Ectodermal cell (in vitro differentiated cells): ENCODE results near the gene ELL.

Experiments used
- H3K27ac ChIP-seq: 2 replicates; pipeline ENCODE4 v1.7.0; 2013; ENCODE audit warnings: mild to moderate bottlenecking, low read depth, low read length; ENCODE audit not compliant: insufficient read depth, poor library complexity, severe bottlenecking
- H3K27me3 ChIP-seq: 2 replicates; pipeline ENCODE4 v1.7.0; 2013; ENCODE audit warnings: mild to moderate bottlenecking, low read length; ENCODE audit not compliant: insufficient read depth, control insufficient read depth, poor library complexity, severe bottlenecking
- H3K36me3 ChIP-seq: one replicate; pipeline ENCODE4 v1.7.0; 2013; ENCODE audit warnings: low read length; ENCODE audit not compliant: control insufficient read depth, insufficient read depth
- H3K4me1 ChIP-seq: one replicate; pipeline ENCODE4 v1.7.0; 2013; ENCODE audit warnings: low read length; ENCODE audit not compliant: control insufficient read depth, insufficient read depth
- H3K4me3 ChIP-seq: 2 replicates; pipeline ENCODE4 v1.7.0; 2013; ENCODE audit warnings: low read depth, low read length, control low read depth; ENCODE audit not compliant: insufficient read depth
- H3K9me3 ChIP-seq: 2 replicates; pipeline ENCODE4 v1.7.0; 2013; ENCODE audit warnings: mild to moderate bottlenecking, low read length, moderate library complexity; ENCODE audit not compliant: control insufficient read depth
- WGBS, 2 experiments: methylation state at CpG; one replicate each; pipeline ENCODE4 v1.1.7; 2013; ENCODE audit warnings: missing lambda C conversion rate in 2 of 2; 5-methylcytosine and 5-hydroxymethylcytosine counted together

ELL gene

GRCh38 chr19:18433735-18434398 is 88.0 kb downstream of the ELL start:
- Histone ChIP-seq H3K27ac (no peak overlapping the region), H3K27me3 (no peaks in the 10 kb centered on the region), H3K4me3 (peak overlapping the region; percentile 26), H3K9me3 (no peaks in the 10 kb centered on the region), H3K4me1 (peaks cover 58% of the 10 kb centered on the region), H3K36me3 (peaks cover 16% of the 10 kb centered on the region)
- WGBS, 2 experiments: 2% methylated on average over 59 to 60 of the region's 60 CpGs

- Histone ChIP-seq H3K4me1 (peaks cover 61% of the 10 kb centered on the region), H3K36me3 (peaks cover 16% of the 10 kb centered on the region), H3K4me3 (peak overlapping the region; percentile 26)
These were observed 88.7 kb downstream of the ELL start for GRCh38 chr19:18433015-18433691.

GRCh38 chr19:18432275-18433014 is 89.4 kb downstream of the ELL start:
- Histone ChIP-seq H3K9me3 (no peaks in the 10 kb centered on the region), H3K36me3 (peaks cover 16% of the 10 kb centered on the region), H3K4me1 (peaks cover 64% of the 10 kb centered on the region), H3K4me3 (peak overlapping the region; percentile 26), H3K27me3 (no peaks in the 10 kb centered on the region), H3K27ac (no peak overlapping the region)
- WGBS, 2 experiments: 84 to 91% methylated on average over 12 to 13 of the region's 13 CpGs

More at GRCh38 chr19:18433015-18433691, 88.7 kb downstream of the ELL start:
- WGBS, 2 experiments: 17 to 18% methylated on average over 56 to 59 of the region's 59 CpGs
- H3K9me3 ChIP-seq: no peaks in the 10 kb centered on the region
- no peaks in the 10 kb centered on the region for H3K27me3 ChIP-seq
- H3K27ac ChIP-seq: no peak overlapping the region

GRCh38 chr19:18431351-18432197 is 90.3 kb downstream of the ELL start:
- H3K27ac ChIP-seq: no peak overlapping the region
- peaks cover 62% of the 10 kb centered on the region for H3K4me1 ChIP-seq
- H3K9me3 ChIP-seq: no peaks in the 10 kb centered on the region
- WGBS, 2 experiments: 76 to 79% methylated on average over 30 to 32 of the region's 34 CpGs
- no peaks in the 10 kb centered on the region for H3K27me3 ChIP-seq
- H3K36me3 ChIP-seq: peaks cover 16% of the 10 kb centered on the region
- no peak overlapping the region for H3K4me3 ChIP-seq

GRCh38 chr19:18430417-18431144 is 91.3 kb downstream of the ELL start:
- WGBS, 2 experiments: 88 to 90% methylated on average over 21 of the region's 21 CpGs
- H3K27ac ChIP-seq: no peak overlapping the region

GRCh38 chr19:18429717-18430416 is 92.0 kb downstream of the ELL start:
- H3K4me3 ChIP-seq: peak overlapping the region; percentile 36
- H3K4me1 ChIP-seq: peaks cover 61% of the 10 kb centered on the region
- no peaks in the 10 kb centered on the region for H3K27me3 ChIP-seq
- WGBS, 2 experiments: 27 to 28% methylated on average over 13 of the region's 13 CpGs
- H3K27ac ChIP-seq: peak overlapping the region; percentile 90
- H3K36me3 ChIP-seq: peaks cover under 1% of the 10 kb centered on the region
- H3K9me3 ChIP-seq: no peaks in the 10 kb centered on the region

More at GRCh38 chr19:18430417-18431144, 91.3 kb downstream of the ELL start:
- Histone ChIP-seq H3K27me3 (no peaks in the 10 kb centered on the region), H3K36me3 (peaks cover 7% of the 10 kb centered on the region), H3K4me3 (no peak overlapping the region), H3K9me3 (no peaks in the 10 kb centered on the region), H3K4me1 (peaks cover 56% of the 10 kb centered on the region)

GRCh38 chr19:18428787-18429674 is 92.8 kb downstream of the ELL start:
- H3K4me3 ChIP-seq: peak overlapping the region; percentile 36
- peak overlapping the region; percentile 90 for H3K27ac ChIP-seq
- no peaks in the 10 kb centered on the region for H3K36me3 ChIP-seq
- no peaks in the 10 kb centered on the region for H3K27me3 ChIP-seq
- WGBS, 2 experiments: 1% methylated on average over 77 of the region's 77 CpGs
- peaks cover 61% of the 10 kb centered on the region for H3K4me1 ChIP-seq
- H3K9me3 ChIP-seq: no peaks in the 10 kb centered on the region

- Histone ChIP-seq H3K27ac (peak overlapping the region; percentile 90), H3K4me1 (peaks cover 63% of the 10 kb centered on the region), H3K4me3 (no peak overlapping the region), H3K9me3 (no peaks in the 10 kb centered on the region), H3K36me3 (no peaks in the 10 kb centered on the region), H3K27me3 (no peaks in the 10 kb centered on the region)
- WGBS, 2 experiments: 38 to 41% methylated on average over 17 of the region's 17 CpGs
These were observed 93.6 kb downstream of the ELL start for GRCh38 chr19:18428173-18428786.
